ENCODE measurements around the gene ATP1B3. TPM values are rescaled to one million over a fixed set of nuclear protein-coding genes. Genes with fewer than 3 reads are reported as not detected.

The ATP1B3 gene
- total RNA-seq, 1 donor from 2014 or later: 103 TPM

GRCh38 chr3:141955175-141955574, 78.7 kb downstream of the ATP1B3 start:
- Mint-ChIP-seq H3K36me3 (ENCODE audit: insufficient read depth) (peaks cover 22% of the 10 kb centered on the region), H3K27me3 (no peaks in the 10 kb centered on the region), H3K9me3 (ENCODE audit: low read depth) (no peaks in the 10 kb centered on the region), H3K4me3 (ENCODE audit: low read depth) (no peak overlapping the region), H3K4me1 (ENCODE audit: low read depth) (peaks cover 1% of the 10 kb centered on the region), H3K27ac (peak overlapping the region; percentile 52)
- no peak for DNase-seq (ENCODE audit: low spot score, unreplicated experiment)
- TF ChIP-seq CTCF (IDR thresholded peaks at IDR 0.05; ENCODE audit: unreplicated experiment): no peak

GRCh38 chr3:141959589-141960554, 83.4 kb downstream of the ATP1B3 start:
- Mint-ChIP-seq H3K27ac (no peak overlapping the region), H3K4me1 (ENCODE audit: low read depth) (no peaks in the 10 kb centered on the region), H3K9me3 (ENCODE audit: low read depth) (no peaks in the 10 kb centered on the region), H3K4me3 (ENCODE audit: low read depth) (no peak overlapping the region), H3K36me3 (ENCODE audit: insufficient read depth) (peaks cover 20% of the 10 kb centered on the region), H3K27me3 (no peaks in the 10 kb centered on the region)
- DNase-seq (ENCODE audit: low spot score, unreplicated experiment): no peak
- no peak for TF ChIP-seq CTCF (IDR thresholded peaks at IDR 0.05; ENCODE audit: unreplicated experiment)

- H3K4me3 Mint-ChIP-seq (ENCODE audit: low read depth): no peak overlapping the region
- peaks cover 20% of the 10 kb centered on the region for H3K36me3 Mint-ChIP-seq (ENCODE audit: insufficient read depth)
- no peak for TF ChIP-seq CTCF (IDR thresholded peaks at IDR 0.05; ENCODE audit: unreplicated experiment)
- no peak overlapping the region for H3K27ac Mint-ChIP-seq
- no peak for DNase-seq (ENCODE audit: low spot score, unreplicated experiment)
- no peaks in the 10 kb centered on the region for H3K9me3 Mint-ChIP-seq (ENCODE audit: low read depth)
- H3K4me1 Mint-ChIP-seq (ENCODE audit: low read depth): no peaks in the 10 kb centered on the region
- H3K27me3 Mint-ChIP-seq: no peaks in the 10 kb centered on the region
These were observed 84.3 kb downstream of the ATP1B3 start for GRCh38 chr3:141960731-141961130.

GRCh38 chr3:141963301-141963700, 86.9 kb downstream of the ATP1B3 start:
- Mint-ChIP-seq H3K27ac (no peak overlapping the region), H3K36me3 (ENCODE audit: insufficient read depth) (peaks cover 21% of the 10 kb centered on the region), H3K4me1 (ENCODE audit: low read depth) (no peaks in the 10 kb centered on the region), H3K27me3 (no peaks in the 10 kb centered on the region), H3K4me3 (ENCODE audit: low read depth) (no peak overlapping the region), H3K9me3 (ENCODE audit: low read depth) (no peaks in the 10 kb centered on the region)
- DNase-seq (ENCODE audit: low spot score, unreplicated experiment): no peak
- TF ChIP-seq CTCF (IDR thresholded peaks at IDR 0.05; ENCODE audit: unreplicated experiment): no peak

GRCh38 chr3:141965471-141965870, 89.0 kb downstream of the ATP1B3 start:
- H3K4me3 Mint-ChIP-seq (ENCODE audit: low read depth): no peak overlapping the region
- DNase-seq (ENCODE audit: low spot score, unreplicated experiment): no peak
- no peaks in the 10 kb centered on the region for H3K4me1 Mint-ChIP-seq (ENCODE audit: low read depth)
- H3K27me3 Mint-ChIP-seq: no peaks in the 10 kb centered on the region
- no peak for TF ChIP-seq CTCF (IDR thresholded peaks at IDR 0.05; ENCODE audit: unreplicated experiment)
- no peaks in the 10 kb centered on the region for H3K9me3 Mint-ChIP-seq (ENCODE audit: low read depth)
- H3K27ac Mint-ChIP-seq: no peak overlapping the region
- peaks cover 30% of the 10 kb centered on the region for H3K36me3 Mint-ChIP-seq (ENCODE audit: insufficient read depth)

Data from progenitor cell of endocrine pancreas (in vitro differentiated cells).